Fibroblast of the aortic adventitia (primary cell): ENCODE measurements around the gene FADS1. TPM values are rescaled to one million over a fixed set of nuclear protein-coding genes. Genes with fewer than 3 reads are reported as not detected.

ENCODE experiments used
- DNase-seq: peaks from one replicate; pipeline ENCODE4 v3.0.0-alpha.2; 2010; ENCODE audit warnings: low read depth
- H3K4me3 ChIP-seq: 2 replicates; pipeline ENCODE4 v1.5.1; 2011; ENCODE audit warnings: low read depth, mild to moderate bottlenecking, control low read depth, low read length, moderate library complexity
- total RNA-seq: library from RNA; depleted of rRNA; stranded (reverse); fragments of >200 nt; gene quantifications from 2 replicates; pipeline ENCODE4 v1.2.3, GENCODE V29; 2012; ENCODE audit warnings: low replicate concordance
- TF ChIP-seq, protein P1 (sequence below): IDR thresholded peaks from 2 replicates; pipeline ENCODE4 v1.5.1; 2011; ENCODE audit warnings: mild to moderate bottlenecking, low read length, control low read depth, inconsistent platforms; ENCODE audit not compliant: insufficient read depth

Gene FADS1
- total RNA-seq, 1 donor = 74.1 TPM

DNA sequence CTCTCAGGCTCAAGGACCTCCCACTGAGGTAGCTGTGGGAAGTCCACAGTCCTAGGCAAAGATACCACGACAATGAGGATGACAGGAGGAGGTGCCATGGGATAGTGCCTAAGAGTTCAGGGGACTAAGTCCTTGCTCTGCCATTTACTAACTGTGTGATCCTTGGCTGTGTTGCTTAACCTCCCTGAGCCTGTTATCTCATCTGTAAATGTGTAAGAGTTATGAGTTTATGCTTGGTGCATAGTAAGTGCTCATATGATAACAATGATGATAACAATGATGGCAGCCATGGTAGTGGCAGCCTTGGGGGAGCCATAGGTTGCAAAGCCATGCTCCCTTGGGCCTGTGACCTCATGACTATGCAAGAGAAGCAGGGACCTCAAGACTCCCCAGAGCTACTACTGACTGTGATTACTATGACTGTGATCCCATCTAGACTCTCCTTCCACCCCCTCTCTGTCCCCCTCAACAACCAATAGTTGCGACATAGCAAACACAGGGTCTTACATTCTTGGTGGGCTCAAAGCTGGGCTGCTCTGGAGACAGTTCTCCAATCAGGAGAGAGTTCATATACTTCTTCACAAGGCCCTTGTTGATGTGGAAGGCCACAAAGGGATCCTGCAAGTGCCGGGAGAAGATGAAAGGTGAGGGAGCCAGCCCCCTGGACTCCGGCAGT lies 3.9 kb downstream of the FADS1 start:
- no peak for DNase-seq

DNA sequence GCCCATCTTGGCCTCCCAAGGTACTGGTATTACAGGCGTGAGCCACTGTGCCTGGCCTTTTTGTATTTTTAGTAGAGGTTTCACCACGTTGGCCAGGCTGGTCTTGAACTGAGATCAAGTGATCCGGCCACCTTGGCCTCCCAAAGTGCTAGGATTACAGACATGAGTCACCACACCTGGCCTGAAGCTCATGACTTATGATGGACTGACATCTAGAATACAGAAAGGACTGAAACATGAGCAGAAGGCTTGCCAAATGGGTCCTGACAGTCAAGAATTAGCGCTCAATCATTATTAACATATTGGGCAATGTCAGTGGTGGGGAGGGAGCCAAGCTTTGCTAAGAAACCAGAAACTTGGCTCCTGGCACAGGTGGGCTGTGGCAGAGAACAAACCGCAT lies 5.0 kb downstream of the FADS1 start:
- TF ChIP-seq, protein P1, sequence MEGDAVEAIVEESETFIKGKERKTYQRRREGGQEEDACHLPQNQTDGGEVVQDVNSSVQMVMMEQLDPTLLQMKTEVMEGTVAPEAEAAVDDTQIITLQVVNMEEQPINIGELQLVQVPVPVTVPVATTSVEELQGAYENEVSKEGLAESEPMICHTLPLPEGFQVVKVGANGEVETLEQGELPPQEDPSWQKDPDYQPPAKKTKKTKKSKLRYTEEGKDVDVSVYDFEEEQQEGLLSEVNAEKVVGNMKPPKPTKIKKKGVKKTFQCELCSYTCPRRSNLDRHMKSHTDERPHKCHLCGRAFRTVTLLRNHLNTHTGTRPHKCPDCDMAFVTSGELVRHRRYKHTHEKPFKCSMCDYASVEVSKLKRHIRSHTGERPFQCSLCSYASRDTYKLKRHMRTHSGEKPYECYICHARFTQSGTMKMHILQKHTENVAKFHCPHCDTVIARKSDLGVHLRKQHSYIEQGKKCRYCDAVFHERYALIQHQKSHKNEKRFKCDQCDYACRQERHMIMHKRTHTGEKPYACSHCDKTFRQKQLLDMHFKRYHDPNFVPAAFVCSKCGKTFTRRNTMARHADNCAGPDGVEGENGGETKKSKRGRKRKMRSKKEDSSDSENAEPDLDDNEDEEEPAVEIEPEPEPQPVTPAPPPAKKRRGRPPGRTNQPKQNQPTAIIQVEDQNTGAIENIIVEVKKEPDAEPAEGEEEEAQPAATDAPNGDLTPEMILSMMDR = no peak
- DNase-seq = no peak

More for the DNA sequence above, 3.9 kb downstream of the FADS1 start:
- no peak overlapping the region for H3K4me3 ChIP-seq
- TF ChIP-seq, protein P1 = no peak

DNA sequence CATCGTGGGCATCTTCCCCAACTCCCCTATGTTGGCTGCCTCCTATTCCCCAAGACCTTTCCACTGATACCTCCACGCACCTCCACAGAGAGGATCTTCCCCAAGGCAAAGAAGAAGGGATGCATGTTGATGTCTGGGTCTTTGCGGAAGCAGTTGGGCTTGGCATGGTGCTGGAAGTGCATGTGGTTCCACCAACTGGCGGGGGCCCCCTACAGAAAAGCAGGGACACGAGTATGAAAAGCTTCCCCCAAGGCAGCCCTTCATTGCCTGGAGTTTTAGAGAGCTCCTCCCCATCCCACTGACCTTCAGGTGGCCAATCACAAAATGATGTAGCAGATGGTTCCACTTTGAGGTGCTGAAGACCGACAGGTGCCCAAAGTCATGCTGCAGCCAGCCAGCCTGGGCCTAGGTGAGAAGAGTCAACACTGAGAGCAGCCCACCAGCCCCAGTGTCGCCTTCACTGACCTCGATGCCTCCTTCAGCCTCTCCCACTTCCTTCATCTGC lies 6.1 kb downstream of the FADS1 start:
- TF ChIP-seq, protein P1 = no peak
- no peak overlapping the region for H3K4me3 ChIP-seq
- no peak for DNase-seq

More for the DNA sequence above, 5.0 kb downstream of the FADS1 start:
- H3K4me3 ChIP-seq = no peak overlapping the region

DNA sequence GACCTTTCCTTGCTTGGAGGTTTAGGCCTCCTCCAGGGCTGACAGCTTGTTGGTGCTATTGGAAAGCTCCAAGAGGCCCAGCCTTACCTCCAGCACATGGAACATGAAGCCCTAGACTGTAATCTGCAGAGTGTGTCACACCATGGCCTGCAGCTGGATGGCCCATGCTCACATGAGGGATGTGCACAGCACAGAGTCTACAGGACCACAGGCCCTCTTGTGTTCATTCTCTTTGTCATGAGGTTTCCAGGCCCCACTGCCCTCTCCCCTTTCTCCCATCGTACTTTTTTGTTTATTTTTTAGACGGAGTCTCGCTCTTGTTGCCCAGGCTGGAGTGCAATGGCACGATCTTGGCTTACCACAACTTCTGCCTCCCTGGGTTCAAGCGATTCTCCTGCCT lies 10.0 kb downstream of the FADS1 start:
- TF ChIP-seq, protein P1 = no peak
- DNase-seq = no peak
- H3K4me3 ChIP-seq = no peak overlapping the region

DNA sequence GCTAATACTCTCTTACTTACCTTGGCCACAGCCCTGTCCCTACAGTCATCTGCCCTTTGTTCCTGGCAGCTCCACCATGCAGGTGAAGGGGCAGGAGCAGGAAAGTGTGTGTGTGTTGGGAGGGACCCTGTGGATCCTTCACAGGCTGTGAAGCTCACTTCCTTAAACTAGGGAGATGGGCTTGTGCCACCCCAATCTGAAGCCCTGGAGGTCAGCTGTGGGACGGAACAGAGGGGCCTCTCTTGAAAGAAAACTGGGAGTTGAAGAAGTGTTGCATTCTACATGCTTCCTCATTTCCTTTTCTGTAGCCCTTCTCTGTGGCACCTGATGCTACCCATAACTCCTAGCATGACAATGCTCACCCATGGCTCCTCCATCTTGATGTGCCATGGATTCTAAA lies 11.7 kb downstream of the FADS1 start:
- TF ChIP-seq, protein P1 = no peak
- no peak overlapping the region for H3K4me3 ChIP-seq
- no peak for DNase-seq

DNA sequence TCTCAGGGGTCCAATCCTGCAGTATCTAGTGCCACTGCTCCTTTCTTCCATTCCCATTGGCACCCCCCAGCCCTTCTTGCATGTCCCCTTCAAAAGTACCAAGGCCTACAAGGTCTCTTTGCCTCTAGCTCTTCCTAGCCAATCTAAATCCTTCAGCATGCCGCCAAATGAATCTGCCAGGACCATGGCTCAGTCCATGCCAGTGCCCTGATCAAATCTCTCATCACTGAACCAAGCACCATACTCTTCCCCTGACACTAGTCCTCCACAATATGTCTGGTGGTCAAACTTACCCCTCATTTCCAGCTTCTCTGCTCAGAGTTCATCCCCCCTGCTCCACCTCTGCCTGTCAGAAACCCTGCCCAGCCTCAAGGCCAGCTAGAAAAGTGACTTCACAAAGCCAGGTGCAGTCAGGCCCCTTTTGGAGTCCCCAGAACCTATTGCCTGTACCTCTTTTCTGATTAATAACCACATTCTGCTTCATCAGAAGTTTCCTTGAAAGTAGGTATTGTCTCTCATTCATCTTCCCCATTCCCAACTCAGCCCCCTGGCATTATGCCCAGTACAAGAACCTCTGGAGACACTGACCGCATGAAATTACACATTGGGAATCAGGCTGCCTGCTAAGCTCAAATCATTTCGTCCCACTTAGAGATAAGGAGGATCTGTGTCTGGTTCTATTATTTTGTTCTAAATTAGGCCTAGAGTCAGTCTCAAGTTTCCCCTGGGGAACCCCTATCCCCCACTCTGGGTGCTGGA lies 12.7 kb downstream of the FADS1 start:
- TF ChIP-seq, protein P1 = no peak
- no peak overlapping the region for H3K4me3 ChIP-seq
- DNase-seq = peak; percentile 58
